Gastroesophageal sphincter (tissue), 3 donors: ENCODE data around the gene NANOS2.

ENCODE experiments used
- CTCF ChIP-seq, 4 experiments: fragments of 200-600 bp in 2 of 4; fragments of 450-650 bp in 2 of 4; sonication (generic) in 1 of 4; IDR thresholded peaks; one replicate each; pipeline ENCODE4 v1.5.1; 2017 to 2019; ENCODE audit warnings: antibody characterized with exemption in 4 of 4, mild to moderate bottlenecking in 2 of 4, moderate library complexity in 2 of 4
- EP300 ChIP-seq: sonication (generic); formaldehyde crosslinking; IDR thresholded peaks from one replicate; pipeline ENCODE4 v1.6.1; 2017; ENCODE audit warnings: antibody characterized with exemption, mild to moderate bottlenecking
- POLR2A ChIP-seq, 2 donors: fragments of 450-650 bp; IDR thresholded peaks; one replicate each; pipeline ENCODE4 v1.6.1; 2017; ENCODE audit warnings: antibody characterized with exemption in 2 of 2, mild to moderate bottlenecking in 2 of 2, moderate library complexity in 1 of 2
- POLR2AphosphoS5 ChIP-seq: sonication (generic); formaldehyde crosslinking; IDR thresholded peaks from one replicate; pipeline ENCODE4 v1.6.1; 2017; ENCODE audit warnings: antibody characterized with exemption

GRCh38 chr19:45887200-45887710 is 27.3 kb downstream of the NANOS2 start:
- TF ChIP-seq CTCF (IDR thresholded peaks at IDR 0.05) (no peak), POLR2A (IDR thresholded peaks at IDR 0.05) (no peak), POLR2AphosphoS5 (no peak), EP300 (no peak)
